Bronchial epithelial cell (primary cell): ENCODE data around the gene SEBOX. TPM values are rescaled to one million over a fixed set of nuclear protein-coding genes. Genes with fewer than 3 reads are reported as not detected.

Source experiments
- DNase-seq: peaks from one replicate; pipeline ENCODE4 v3.0.0-alpha.2; 2010; ENCODE audit warnings: low read depth
- FAIRE-seq: peaks from 2 replicates; lab custom pipeline; 2011; peaks lifted over from hg19 to GRCh38; lab: Jason Lieb, UNC
- H3K27me3 ChIP-seq: 2 replicates; pipeline ENCODE4 v1.5.1; 2011; ENCODE audit warnings: low read length; ENCODE audit not compliant: control insufficient read depth, insufficient read depth
- H3K36me3 ChIP-seq: 2 replicates; pipeline ENCODE4 v1.5.1; 2011; ENCODE audit warnings: low read length; ENCODE audit not compliant: control insufficient read depth, insufficient read depth
- H3K4me3 ChIP-seq: 2 replicates; pipeline ENCODE4 v1.5.1; 2011; ENCODE audit warnings: mild to moderate bottlenecking, low read depth, low read length, control low read depth
- CTCF ChIP-seq: IDR thresholded peaks from 2 replicates; pipeline ENCODE4 v1.5.1; 2011; ENCODE audit warnings: mild to moderate bottlenecking, moderate library complexity, low read length, control low read depth, inconsistent platforms; ENCODE audit not compliant: insufficient read depth, severe bottlenecking
- total RNA-seq: library from RNA; depleted of rRNA; stranded (reverse); fragments of >200 nt; gene quantifications from 2 replicates; pipeline ENCODE4 v1.2.1, GENCODE V29; 2014

Gene SEBOX
- total RNA-seq, 1 donor from 2014 or later: not detected

DNA sequence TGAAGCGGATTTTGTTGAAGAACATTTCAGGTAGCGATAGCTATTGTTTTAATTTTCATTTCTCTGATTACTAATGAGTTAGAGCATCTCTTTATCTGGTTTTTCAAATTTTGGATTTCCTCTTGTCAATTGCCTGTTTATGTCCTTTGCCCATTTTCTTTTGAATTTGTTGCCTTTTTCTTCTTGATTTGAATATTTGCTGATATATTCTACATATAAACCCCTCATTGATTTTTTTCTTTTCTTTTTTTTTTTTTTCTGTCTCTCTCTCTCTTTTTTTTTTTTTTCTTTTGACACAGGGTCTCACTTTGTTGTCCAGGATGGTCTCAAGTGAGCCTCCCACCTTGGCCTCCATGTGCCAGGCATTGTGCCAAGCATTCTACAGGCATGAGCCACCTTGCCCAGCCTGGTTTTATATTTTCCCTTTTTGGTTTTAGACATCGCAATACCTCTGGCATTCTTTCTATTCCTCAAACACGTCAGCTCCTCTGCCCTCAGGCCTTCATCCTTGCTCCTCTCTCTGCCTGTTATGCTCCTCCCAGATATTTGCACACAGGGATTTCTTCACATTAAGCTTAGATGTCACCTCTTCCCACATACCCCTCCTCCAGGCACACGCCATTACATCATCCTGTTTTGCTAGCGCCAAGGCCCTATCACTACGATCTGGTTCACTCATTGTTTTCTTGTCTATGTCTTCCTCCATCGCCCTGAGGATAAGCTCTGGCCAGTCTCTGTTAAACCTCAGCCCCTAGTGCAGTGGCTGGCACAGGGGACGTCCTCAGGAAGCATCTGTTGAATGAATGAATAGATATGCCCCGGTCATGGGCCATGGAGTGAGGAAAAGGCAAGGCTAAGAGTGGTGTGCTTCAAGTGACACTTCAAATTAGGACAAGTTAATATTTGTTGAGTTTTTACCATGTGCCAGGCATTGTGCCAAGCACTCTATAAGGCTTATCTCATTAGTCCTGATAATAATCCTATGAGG lies 15.1 kb upstream of the SEBOX start:
- H3K36me3 ChIP-seq: no peaks in the 10 kb centered on the region
- peaks cover 6% of the 10 kb centered on the region for H3K27me3 ChIP-seq
- no peak for TF ChIP-seq CTCF
- peak; percentile 98 for DNase-seq
- H3K4me3 ChIP-seq: no peak overlapping the region
- peak; percentile 80 for FAIRE-seq

GRCh38 chr17:28372945-28373274 lies 7.9 kb upstream of the SEBOX start:
- Histone ChIP-seq H3K36me3 (no peaks in the 10 kb centered on the region), H3K27me3 (peaks cover 17% of the 10 kb centered on the region), H3K4me3 (no peak overlapping the region)
- DNase-seq (no peak), FAIRE-seq (no peak)
- TF ChIP-seq CTCF: no peak

DNA sequence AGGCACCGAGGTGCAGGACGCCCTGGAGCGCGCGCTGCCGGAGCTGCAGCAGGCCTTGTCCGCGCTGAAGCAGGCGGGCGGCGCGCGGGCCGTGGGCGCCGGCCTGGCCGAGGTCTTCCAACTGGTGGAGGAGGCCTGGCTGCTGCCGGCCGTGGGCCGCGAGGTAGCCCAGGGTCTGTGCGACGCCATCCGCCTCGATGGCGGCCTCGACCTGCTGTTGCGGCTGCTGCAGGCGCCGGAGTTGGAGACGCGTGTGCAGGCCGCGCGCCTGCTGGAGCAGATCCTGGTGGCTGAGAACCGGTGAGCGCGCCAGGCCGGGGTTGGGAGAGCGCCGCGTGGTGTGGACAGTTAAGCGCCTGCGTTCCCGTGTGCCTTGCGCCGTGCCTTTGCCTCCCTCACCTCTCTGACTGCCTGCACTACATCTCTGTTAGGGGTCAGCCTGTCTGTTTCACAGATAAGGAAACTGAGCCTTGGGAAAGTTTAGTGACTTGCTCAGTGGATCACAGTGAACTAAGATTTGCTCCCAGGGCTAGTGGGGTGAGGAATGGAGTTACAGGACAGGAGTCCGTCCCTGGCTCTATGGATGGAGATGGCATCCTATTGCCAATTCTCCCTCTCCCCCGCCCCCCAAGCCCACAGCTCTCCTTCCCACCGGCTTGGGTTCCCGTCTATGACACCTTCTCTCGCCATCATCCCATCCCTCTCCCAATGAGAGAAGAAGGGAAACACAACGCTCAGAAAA lies 7.4 kb upstream of the SEBOX start:
- DNase-seq: no peak
- Histone ChIP-seq H3K4me3 (no peak overlapping the region), H3K27me3 (peaks cover 17% of the 10 kb centered on the region), H3K36me3 (no peaks in the 10 kb centered on the region)
- no peak for TF ChIP-seq CTCF
- no peak for FAIRE-seq

DNA sequence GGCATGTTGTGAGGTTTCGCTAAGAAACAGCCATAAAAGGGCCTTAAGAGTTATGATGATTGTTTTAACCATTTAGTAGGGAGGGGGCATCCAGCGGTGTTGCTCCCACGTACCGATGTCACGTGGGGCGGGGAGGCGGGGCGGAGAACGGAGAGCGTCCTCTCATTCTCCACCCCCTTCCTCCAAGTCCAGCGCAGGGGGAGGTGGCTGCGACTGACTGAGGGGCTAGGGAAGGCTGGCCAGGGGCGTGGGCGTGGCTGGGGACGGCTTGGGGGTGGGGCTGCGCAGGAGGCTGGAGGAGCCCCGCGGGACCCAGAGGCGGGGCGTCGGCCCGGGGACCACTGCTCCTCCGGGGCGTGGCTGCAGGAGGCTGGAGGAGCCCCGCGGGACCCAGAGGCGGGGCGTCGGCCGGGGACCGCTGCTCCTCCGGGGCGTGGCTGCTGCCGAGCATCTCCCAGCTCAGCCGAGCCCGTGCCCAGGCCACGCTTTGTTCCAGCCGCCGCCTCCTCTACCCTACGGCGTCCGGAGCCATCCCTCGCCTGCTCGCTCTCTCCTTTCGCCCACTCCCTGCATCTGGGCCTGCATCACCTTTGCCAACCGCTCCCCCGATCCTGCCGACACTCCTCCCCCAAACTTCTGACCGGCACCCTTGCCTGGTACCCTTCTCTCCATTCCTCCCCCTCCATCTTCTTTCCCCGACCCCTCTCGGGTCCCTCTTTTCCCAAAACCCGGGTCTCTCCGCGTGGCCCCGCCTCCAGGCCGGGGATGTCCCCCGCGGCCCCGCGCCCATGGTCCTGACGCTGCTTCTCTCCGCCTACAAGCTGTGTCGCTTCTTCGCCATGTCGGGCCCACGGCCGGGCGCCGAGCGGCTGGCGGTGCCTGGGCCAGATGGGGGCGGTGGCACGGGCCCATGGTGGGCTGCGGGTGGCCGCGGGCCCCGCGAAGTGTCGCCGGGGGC lies 6.5 kb upstream of the SEBOX start, which contains the start of gene SARM1:
Gene SARM1 (plus strand): TSS at position 450 of the 958 bp plus-strand sequence. CDS start 339 bp downstream, at position 789.
- Histone ChIP-seq H3K4me3 (peak within 1 kb of the TSS; percentile 10), H3K27me3 (peaks cover 17% of the 10 kb centered on the region), H3K36me3 (no peaks in the 10 kb centered on the region)
- no peak for TF ChIP-seq CTCF
- DNase-seq (no peak), FAIRE-seq (no peak)

- no peak for TF ChIP-seq CTCF
- Histone ChIP-seq H3K36me3 (no peaks in the 10 kb centered on the region), H3K27me3 (peaks cover 17% of the 10 kb centered on the region), H3K4me3 (no peak overlapping the region)
- no peak for DNase-seq
- no peak for FAIRE-seq
Observed at GRCh38 chr17:28370744-28371103, 5.7 kb upstream of the SEBOX start.
